GM23338 (cell line): Measurements from ENCODE around the gene PPP1R16B. TPM values are rescaled to one million over a fixed set of nuclear protein-coding genes. Genes with fewer than 3 reads are reported as not detected.

Experiments
- ATAC-seq: fragments of 200-7000 bp; cut with Tn5 transposase; 3 replicates; pipeline ENCODE4 v1.9.1; 2020
- DNase-seq: peaks from one replicate; pipeline ENCODE4 v3.0.0-alpha.2; 2015; ENCODE audit warnings: low spot score
- H2AFZ ChIP-seq: fragments of 200-600 bp; sonication (generic); 2 replicates; pipeline ENCODE4 v1.8.0; 2016; ENCODE audit warnings: antibody characterized with exemption, mild to moderate bottlenecking, moderate library complexity
- H3F3A ChIP-seq: fragments of 200-600 bp; sonication (generic); replicated peaks from 2 replicates; pipeline ENCODE4 v1.8.0; 2017; ENCODE audit warnings: antibody characterized with exemption, mixed run types, low read depth
- H3K27ac ChIP-seq: fragments of 200-600 bp; sonication (generic); 2 replicates; pipeline ENCODE4 v1.6.1; 2016; ENCODE audit warnings: low read depth
- H3K27me3 ChIP-seq: fragments of 200-600 bp; sonication (generic); 2 replicates; pipeline ENCODE4 v1.8.0; 2016; ENCODE audit warnings: mild to moderate bottlenecking, mixed run types, moderate library complexity; ENCODE audit not compliant: insufficient read depth
- H3K36me3 ChIP-seq: fragments of 200-600 bp; sonication (generic); 2 replicates; pipeline ENCODE4 v1.8.0; 2016; ENCODE audit warnings: mild to moderate bottlenecking; ENCODE audit not compliant: insufficient read depth
- H3K4me1 ChIP-seq: fragments of 200-600 bp; sonication (generic); 2 replicates; pipeline ENCODE4 v1.8.0; 2016; ENCODE audit warnings: mild to moderate bottlenecking, moderate library complexity; ENCODE audit not compliant: insufficient read depth
- H3K4me2 ChIP-seq: fragments of 200-600 bp; sonication (generic); 2 replicates; pipeline ENCODE4 v1.7.1; 2017; ENCODE audit warnings: mixed run types
- H3K4me3 ChIP-seq: fragments of 200-600 bp; sonication (generic); 2 replicates; pipeline ENCODE4 v1.6.1; 2016; ENCODE audit warnings: mixed run types
- H3K79me2 ChIP-seq: fragments of 200-600 bp; sonication (generic); replicated peaks from 2 replicates; pipeline ENCODE4 v1.8.0; 2017; ENCODE audit warnings: mild to moderate bottlenecking; ENCODE audit not compliant: insufficient read depth
- H3K9me2 ChIP-seq: fragments of 200-600 bp; sonication (generic); 2 replicates; pipeline ENCODE4 v1.8.0; 2017; ENCODE audit not compliant: insufficient read depth
- H4K20me1 ChIP-seq: fragments of 200-600 bp; sonication (generic); replicated peaks from 2 replicates; pipeline ENCODE4 v1.8.0; 2017; ENCODE audit warnings: mild to moderate bottlenecking; ENCODE audit not compliant: insufficient read depth
- H3K27ac Mint-ChIP-seq: 2 replicates; pipeline ENCODE4 v1.8.0; 2020; ENCODE audit warnings: inconsistent platforms, mild to moderate bottlenecking, moderate library complexity, mixed read lengths
- H3K27me3 Mint-ChIP-seq: 3 replicates; pipeline ENCODE4 v1.8.0; 2022; ENCODE audit warnings: low read depth, mild to moderate bottlenecking, moderate library complexity, mixed read lengths, inconsistent platforms; ENCODE audit not compliant: insufficient read depth, poor library complexity
- H3K36me3 Mint-ChIP-seq: 3 replicates; pipeline ENCODE4 v1.8.0; 2021; ENCODE audit warnings: low read depth, mild to moderate bottlenecking, inconsistent platforms, moderate library complexity, mixed read lengths
- H3K4me1 Mint-ChIP-seq: 3 replicates; pipeline ENCODE4 v1.8.0; 2020; ENCODE audit warnings: mild to moderate bottlenecking, inconsistent platforms, mixed read lengths
- H3K4me3 Mint-ChIP-seq: 3 replicates; pipeline ENCODE4 v1.8.0; 2021; ENCODE audit warnings: moderate library complexity, mild to moderate bottlenecking, inconsistent platforms, mixed read lengths
- H3K9me3 Mint-ChIP-seq: 3 replicates; pipeline ENCODE4 v1.8.0; 2020; ENCODE audit warnings: moderate library complexity, mild to moderate bottlenecking, inconsistent platforms, mixed read lengths
- EZH2 ChIP-seq: fragments of 200-600 bp; sonication (generic); IDR thresholded peaks from one replicate; pipeline ENCODE4 v1.8.0; 2017; ENCODE audit warnings: antibody characterized with exemption, mild to moderate bottlenecking, low read depth; ENCODE audit not compliant: unreplicated experiment
- EZH2phosphoT487 ChIP-seq: fragments of 200-600 bp; sonication (generic); IDR thresholded peaks from one replicate; pipeline ENCODE4 v1.8.1; 2018; ENCODE audit warnings: antibody characterized with exemption; ENCODE audit not compliant: unreplicated experiment
- NANOG ChIP-seq: IDR thresholded peaks from 2 replicates; pipeline ENCODE4 v1.6.1; 2016; ENCODE audit warnings: antibody characterized with exemption, borderline replicate concordance
- POLR2AphosphoS5 ChIP-seq: IDR thresholded peaks from 2 replicates; pipeline ENCODE4 v1.6.1; 2016; ENCODE audit warnings: antibody characterized with exemption, low read depth
- ZNF114 ChIP-seq: fragments of 250-450 bp; sonication (Bioruptor Pico); IDR thresholded peaks from 2 replicates; pipeline ENCODE4 v1.5.0; 2020; ENCODE audit warnings: mild to moderate bottlenecking, moderate library complexity
- polyA plus RNA-seq: library from polyadenylated mRNA; unstranded; fragments of >200 nt; fragmentation: Nextera tagmentation; extraction: Ambion mirVana; gene quantifications from 2 replicates; pipeline ENCODE4 v1.2.1, GENCODE V29; 2016
- total RNA-seq: library from RNA; depleted of rRNA; stranded (reverse); fragments of >200 nt; shearing (Covaris generic); gene quantifications from 2 replicates; pipeline ENCODE4 v1.2.3, GENCODE V29; 2014
- TF ChIP-seq, protein P1 (sequence below): IDR thresholded peaks from 2 replicates; pipeline ENCODE4 v1.6.1; 2016; ENCODE audit warnings: antibody characterized with exemption
- TF ChIP-seq, protein P2 (sequence below), 2 experiments: fragments of 200-600 bp in 1 of 2; sonication (generic) in 1 of 2; conservative IDR thresholded peaks; 2 replicates each; pipeline versions ENCODE4 v1.5.1 to v1.6.1; 2016 to 2017; ENCODE audit warnings: antibody characterized with exemption in 2 of 2, low read depth in 2 of 2, mild to moderate bottlenecking in 2 of 2, moderate library complexity in 1 of 2
- TF ChIP-seq, protein P3 (sequence below): fragments of 250-450 bp; sonication (Bioruptor Pico); IDR thresholded peaks from 2 replicates; pipeline ENCODE4 v1.5.0; 2020; ENCODE audit warnings: mild to moderate bottlenecking, moderate library complexity

The PPP1R16B gene
- total and polyA plus RNA-seq, 2 experiments from 2014 or later = 1.6 to 11.5 TPM

DNA sequence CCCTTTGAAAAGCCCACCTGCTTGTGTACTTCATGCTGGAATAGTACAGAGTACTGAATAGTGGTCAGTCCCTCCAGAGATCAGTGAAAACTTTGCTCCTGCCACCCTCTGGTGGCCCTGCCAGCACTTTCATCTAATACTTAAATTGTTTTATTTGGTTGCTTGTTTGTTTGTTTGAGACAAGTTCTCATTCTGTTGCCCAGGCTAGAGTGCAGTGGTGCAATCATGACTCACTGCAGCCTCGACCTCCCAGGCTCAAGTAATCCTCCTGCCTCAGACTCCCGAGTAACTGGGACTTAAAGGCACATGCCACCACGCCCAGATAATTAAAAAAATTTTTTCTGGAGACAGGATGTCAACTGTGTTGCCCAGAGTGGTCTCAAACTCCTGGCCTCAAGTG, 129.8 kb downstream of the PPP1R16B start:
- no peak overlapping the region; the same call in 1 of the 2 replicates for H3K27ac Mint-ChIP-seq
- Histone ChIP-seq H3K79me2 (peaks cover 100% of the 10 kb centered on the region), H3K4me2 (no peak overlapping the region), H3K4me3 (no peak overlapping the region), H4K20me1 (peaks cover 85% of the 10 kb centered on the region), H3K27me3 (no peaks in the 10 kb centered on the region), H3K4me1 (peaks cover 13% of the 10 kb centered on the region; the same call in 1 of the 2 replicates), H3F3A (no peaks in the 10 kb centered on the region), H3K27ac (no peak overlapping the region), H3K36me3 (peaks cover 11% of the 10 kb centered on the region), H3K9me2 (no peaks in the 10 kb centered on the region), H2AFZ (no peak overlapping the region)
- peaks cover 5% of the 10 kb centered on the region for H3K27me3 Mint-ChIP-seq
- no peak overlapping the region for H3K4me3 Mint-ChIP-seq
- H3K9me3 Mint-ChIP-seq = no peaks in the 10 kb centered on the region
- ATAC-seq (peak; percentile 18; the same call in 1 of the 3 replicates), DNase-seq (no peak)
- peaks cover 34% of the 10 kb centered on the region for H3K36me3 Mint-ChIP-seq
- TF ChIP-seq, protein P1, sequence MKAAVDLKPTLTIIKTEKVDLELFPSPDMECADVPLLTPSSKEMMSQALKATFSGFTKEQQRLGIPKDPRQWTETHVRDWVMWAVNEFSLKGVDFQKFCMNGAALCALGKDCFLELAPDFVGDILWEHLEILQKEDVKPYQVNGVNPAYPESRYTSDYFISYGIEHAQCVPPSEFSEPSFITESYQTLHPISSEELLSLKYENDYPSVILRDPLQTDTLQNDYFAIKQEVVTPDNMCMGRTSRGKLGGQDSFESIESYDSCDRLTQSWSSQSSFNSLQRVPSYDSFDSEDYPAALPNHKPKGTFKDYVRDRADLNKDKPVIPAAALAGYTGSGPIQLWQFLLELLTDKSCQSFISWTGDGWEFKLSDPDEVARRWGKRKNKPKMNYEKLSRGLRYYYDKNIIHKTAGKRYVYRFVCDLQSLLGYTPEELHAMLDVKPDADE = no peak
- TF ChIP-seq, protein P2, sequence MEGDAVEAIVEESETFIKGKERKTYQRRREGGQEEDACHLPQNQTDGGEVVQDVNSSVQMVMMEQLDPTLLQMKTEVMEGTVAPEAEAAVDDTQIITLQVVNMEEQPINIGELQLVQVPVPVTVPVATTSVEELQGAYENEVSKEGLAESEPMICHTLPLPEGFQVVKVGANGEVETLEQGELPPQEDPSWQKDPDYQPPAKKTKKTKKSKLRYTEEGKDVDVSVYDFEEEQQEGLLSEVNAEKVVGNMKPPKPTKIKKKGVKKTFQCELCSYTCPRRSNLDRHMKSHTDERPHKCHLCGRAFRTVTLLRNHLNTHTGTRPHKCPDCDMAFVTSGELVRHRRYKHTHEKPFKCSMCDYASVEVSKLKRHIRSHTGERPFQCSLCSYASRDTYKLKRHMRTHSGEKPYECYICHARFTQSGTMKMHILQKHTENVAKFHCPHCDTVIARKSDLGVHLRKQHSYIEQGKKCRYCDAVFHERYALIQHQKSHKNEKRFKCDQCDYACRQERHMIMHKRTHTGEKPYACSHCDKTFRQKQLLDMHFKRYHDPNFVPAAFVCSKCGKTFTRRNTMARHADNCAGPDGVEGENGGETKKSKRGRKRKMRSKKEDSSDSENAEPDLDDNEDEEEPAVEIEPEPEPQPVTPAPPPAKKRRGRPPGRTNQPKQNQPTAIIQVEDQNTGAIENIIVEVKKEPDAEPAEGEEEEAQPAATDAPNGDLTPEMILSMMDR (conservative IDR thresholded peaks at IDR 0.05; ENCODE audit: low read depth in 2 of 2) = peak; percentile 29 to 39
- peaks cover 40% of the 10 kb centered on the region for H3K4me1 Mint-ChIP-seq

DNA sequence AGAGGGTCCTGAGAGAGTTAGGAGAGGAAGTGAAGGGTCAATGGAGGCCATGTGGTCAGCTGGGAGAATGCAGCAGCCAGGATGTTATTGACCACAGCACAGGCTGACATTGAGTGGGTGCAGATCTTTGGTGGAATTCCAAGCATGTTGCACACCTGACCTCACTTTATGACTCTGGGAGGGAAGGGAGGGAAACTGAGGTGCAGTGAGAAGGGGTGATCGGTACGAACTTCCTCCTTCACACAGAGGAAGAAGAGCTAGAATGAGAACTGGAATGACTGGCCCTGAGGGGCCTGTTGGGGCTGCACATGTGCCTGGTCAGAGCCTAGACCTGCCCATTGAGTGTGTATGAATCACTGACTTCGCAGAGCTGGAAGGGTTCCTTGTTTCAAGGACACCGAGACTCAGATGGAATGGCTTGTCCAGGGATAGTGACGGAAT, 130.5 kb downstream of the PPP1R16B start:
- Histone ChIP-seq H3K9me2 (no peaks in the 10 kb centered on the region), H3K27ac (no peak overlapping the region), H3K4me3 (no peak overlapping the region), H2AFZ (no peak overlapping the region), H3F3A (no peaks in the 10 kb centered on the region), H3K4me1 (peaks cover 13% of the 10 kb centered on the region; the same call in 1 of the 2 replicates), H4K20me1 (peaks cover 84% of the 10 kb centered on the region), H3K27me3 (no peaks in the 10 kb centered on the region), H3K4me2 (no peak overlapping the region), H3K36me3 (peaks cover 11% of the 10 kb centered on the region), H3K79me2 (peaks cover 100% of the 10 kb centered on the region)
- no peaks in the 10 kb centered on the region for H3K9me3 Mint-ChIP-seq
- H3K27ac Mint-ChIP-seq = peak overlapping the region; percentile 10; the same call in 1 of the 2 replicates
- H3K4me1 Mint-ChIP-seq = peaks cover 37% of the 10 kb centered on the region
- no peak for DNase-seq
- H3K36me3 Mint-ChIP-seq = peaks cover 34% of the 10 kb centered on the region
- H3K27me3 Mint-ChIP-seq = peaks cover 5% of the 10 kb centered on the region
- ATAC-seq = no peak
- H3K4me3 Mint-ChIP-seq = no peak overlapping the region
- TF ChIP-seq NANOG (no peak), EZH2phosphoT487 (no peak), EZH2 (no peak), ZNF114 (no peak), POLR2AphosphoS5 (no peak)
- TF ChIP-seq, protein P1 = no peak
- TF ChIP-seq, protein P2 (conservative IDR thresholded peaks at IDR 0.05; ENCODE audit: low read depth in 2 of 2) = no peak
- TF ChIP-seq, protein P3, sequence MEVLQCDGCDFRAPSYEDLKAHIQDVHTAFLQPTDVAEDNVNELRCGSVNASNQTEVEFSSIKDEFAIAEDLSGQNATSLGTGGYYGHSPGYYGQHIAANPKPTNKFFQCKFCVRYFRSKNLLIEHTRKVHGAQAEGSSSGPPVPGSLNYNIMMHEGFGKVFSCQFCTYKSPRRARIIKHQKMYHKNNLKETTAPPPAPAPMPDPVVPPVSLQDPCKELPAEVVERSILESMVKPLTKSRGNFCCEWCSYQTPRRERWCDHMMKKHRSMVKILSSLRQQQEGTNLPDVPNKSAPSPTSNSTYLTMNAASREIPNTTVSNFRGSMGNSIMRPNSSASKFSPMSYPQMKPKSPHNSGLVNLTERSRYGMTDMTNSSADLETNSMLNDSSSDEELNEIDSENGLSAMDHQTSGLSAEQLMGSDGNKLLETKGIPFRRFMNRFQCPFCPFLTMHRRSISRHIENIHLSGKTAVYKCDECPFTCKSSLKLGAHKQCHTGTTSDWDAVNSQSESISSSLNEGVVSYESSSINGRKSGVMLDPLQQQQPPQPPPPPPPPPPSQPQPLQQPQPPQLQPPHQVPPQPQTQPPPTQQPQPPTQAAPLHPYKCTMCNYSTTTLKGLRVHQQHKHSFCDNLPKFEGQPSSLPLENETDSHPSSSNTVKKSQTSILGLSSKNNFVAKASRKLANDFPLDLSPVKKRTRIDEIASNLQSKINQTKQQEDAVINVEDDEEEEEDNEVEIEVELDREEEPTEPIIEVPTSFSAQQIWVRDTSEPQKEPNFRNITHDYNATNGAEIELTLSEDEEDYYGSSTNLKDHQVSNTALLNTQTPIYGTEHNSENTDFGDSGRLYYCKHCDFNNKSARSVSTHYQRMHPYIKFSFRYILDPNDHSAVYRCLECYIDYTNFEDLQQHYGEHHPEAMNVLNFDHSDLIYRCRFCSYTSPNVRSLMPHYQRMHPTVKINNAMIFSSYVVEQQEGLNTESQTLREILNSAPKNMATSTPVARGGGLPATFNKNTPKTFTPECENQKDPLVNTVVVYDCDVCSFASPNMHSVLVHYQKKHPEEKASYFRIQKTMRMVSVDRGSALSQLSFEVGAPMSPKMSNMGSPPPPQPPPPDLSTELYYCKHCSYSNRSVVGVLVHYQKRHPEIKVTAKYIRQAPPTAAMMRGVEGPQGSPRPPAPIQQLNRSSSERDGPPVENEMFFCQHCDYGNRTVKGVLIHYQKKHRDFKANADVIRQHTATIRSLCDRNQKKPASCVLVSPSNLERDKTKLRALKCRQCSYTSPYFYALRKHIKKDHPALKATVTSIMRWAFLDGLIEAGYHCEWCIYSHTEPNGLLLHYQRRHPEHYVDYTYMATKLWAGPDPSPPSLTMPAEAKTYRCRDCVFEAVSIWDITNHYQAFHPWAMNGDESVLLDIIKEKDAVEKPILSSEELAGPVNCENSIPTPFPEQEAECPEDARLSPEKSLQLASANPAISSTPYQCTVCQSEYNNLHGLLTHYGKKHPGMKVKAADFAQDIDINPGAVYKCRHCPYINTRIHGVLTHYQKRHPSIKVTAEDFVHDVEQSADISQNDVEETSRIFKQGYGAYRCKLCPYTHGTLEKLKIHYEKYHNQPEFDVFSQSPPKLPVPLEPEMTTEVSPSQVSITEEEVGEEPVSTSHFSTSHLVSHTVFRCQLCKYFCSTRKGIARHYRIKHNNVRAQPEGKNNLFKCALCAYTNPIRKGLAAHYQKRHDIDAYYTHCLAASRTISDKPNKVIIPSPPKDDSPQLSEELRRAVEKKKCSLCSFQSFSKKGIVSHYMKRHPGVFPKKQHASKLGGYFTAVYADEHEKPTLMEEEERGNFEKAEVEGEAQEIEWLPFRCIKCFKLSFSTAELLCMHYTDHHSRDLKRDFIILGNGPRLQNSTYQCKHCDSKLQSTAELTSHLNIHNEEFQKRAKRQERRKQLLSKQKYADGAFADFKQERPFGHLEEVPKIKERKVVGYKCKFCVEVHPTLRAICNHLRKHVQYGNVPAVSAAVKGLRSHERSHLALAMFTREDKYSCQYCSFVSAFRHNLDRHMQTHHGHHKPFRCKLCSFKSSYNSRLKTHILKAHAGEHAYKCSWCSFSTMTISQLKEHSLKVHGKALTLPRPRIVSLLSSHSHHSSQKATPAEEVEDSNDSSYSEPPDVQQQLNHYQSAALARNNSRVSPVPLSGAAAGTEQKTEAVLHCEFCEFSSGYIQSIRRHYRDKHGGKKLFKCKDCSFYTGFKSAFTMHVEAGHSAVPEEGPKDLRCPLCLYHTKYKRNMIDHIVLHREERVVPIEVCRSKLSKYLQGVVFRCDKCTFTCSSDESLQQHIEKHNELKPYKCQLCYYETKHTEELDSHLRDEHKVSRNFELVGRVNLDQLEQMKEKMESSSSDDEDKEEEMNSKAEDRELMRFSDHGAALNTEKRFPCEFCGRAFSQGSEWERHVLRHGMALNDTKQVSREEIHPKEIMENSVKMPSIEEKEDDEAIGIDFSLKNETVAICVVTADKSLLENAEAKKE (CRISPR knock-in tag) = no peak
